CD14-positive monocyte (primary cell): ENCODE data around the gene CD302. TPM values are rescaled to one million over a fixed set of nuclear protein-coding genes. Genes with fewer than 3 reads are reported as not detected.
"Not testable (repeated sequence)": the region's sequence is repeated elsewhere in the genome, so short reads cannot be mapped to it uniquely, and the experiment has no call there.

Source experiments
- DNase-seq, 3 donors: peaks; one replicate each; pipeline ENCODE4 v3.0.0-alpha.2; 2011 to 2022
- H2AFZ ChIP-seq: 2 replicates; pipeline ENCODE4 v1.6.0; 2012; ENCODE audit warnings: mild to moderate bottlenecking, low read depth, low read length, inconsistent platforms; ENCODE audit not compliant: insufficient read depth, poor library complexity, severe bottlenecking
- H3K27ac ChIP-seq, 2 donors: 1 replicate in 1 of 2; 2 replicates in 1 of 2; pipeline ENCODE4 v1.5.1; 2012 to 2013; ENCODE audit warnings: low read length in 2 of 2, control low read depth in 1 of 2, inconsistent platforms in 1 of 2, low read depth in 1 of 2, mild to moderate bottlenecking in 1 of 2
- H3K27me3 ChIP-seq, 2 donors: one replicate each; pipeline versions ENCODE4 v1.6.0 to v1.6.1; 2011 to 2013; ENCODE audit warnings: low read length in 2 of 2; ENCODE audit not compliant: control insufficient read depth in 2 of 2, insufficient read depth in 2 of 2
- H3K36me3 ChIP-seq, 2 donors: replicated peaks in 1 of 2; 1 replicate in 1 of 2; 2 replicates in 1 of 2; pipeline versions ENCODE4 v1.5.1 to v1.6.1; 2012 to 2013; ENCODE audit warnings: low read length in 2 of 2, control low read depth in 1 of 2, inconsistent platforms in 1 of 2, mild to moderate bottlenecking in 1 of 2; ENCODE audit not compliant: insufficient read depth in 2 of 2, control insufficient read depth in 1 of 2
- H3K4me1 ChIP-seq, 2 donors: 1 replicate in 1 of 2; 2 replicates in 1 of 2; pipeline versions ENCODE4 v1.5.1 to v1.6.1; 2012 to 2013; ENCODE audit warnings: low read length in 2 of 2, control low read depth in 1 of 2, inconsistent platforms in 1 of 2, mild to moderate bottlenecking in 1 of 2, moderate library complexity in 1 of 2; ENCODE audit not compliant: insufficient read depth in 2 of 2, control insufficient read depth in 1 of 2
- H3K4me2 ChIP-seq: replicated peaks from 2 replicates; pipeline ENCODE3; 2012; ENCODE audit warnings: low read length, moderate library complexity, mild to moderate bottlenecking; ENCODE audit not compliant: poor library complexity, severe bottlenecking; ENCODE audit errors: extremely low read depth
- H3K4me3 ChIP-seq, 3 experiments: fragments of 200-600 bp in 1 of 3; sonication (generic) in 1 of 3; replicated peaks in 1 of 3; 1 replicate in 2 of 3; 2 replicates in 1 of 3; pipeline ENCODE4 v1.5.1; 2011 to 2013; ENCODE audit warnings: low read length in 3 of 3, mild to moderate bottlenecking in 3 of 3, control low read depth in 2 of 3, low read depth in 2 of 3, inconsistent platforms in 1 of 3, moderate library complexity in 1 of 3
- H3K79me2 ChIP-seq: 2 replicates; pipeline ENCODE4 v1.6.0; 2012; ENCODE audit warnings: mild to moderate bottlenecking, control low read depth, inconsistent platforms, low read length, moderate library complexity; ENCODE audit not compliant: insufficient read depth
- H3K9ac ChIP-seq: 2 replicates; pipeline ENCODE4 v1.6.0; 2017; ENCODE audit warnings: low read length, mild to moderate bottlenecking; ENCODE audit not compliant: insufficient read depth, poor library complexity, severe bottlenecking
- H3K9me3 ChIP-seq, 2 donors: replicated peaks in 1 of 2; 1 replicate in 1 of 2; 2 replicates in 1 of 2; pipeline versions ENCODE4 v1.5.1 to v1.6.1; 2012 to 2013; ENCODE audit warnings: low read length in 2 of 2, control low read depth in 1 of 2; ENCODE audit not compliant: control insufficient read depth in 1 of 2, insufficient read depth in 1 of 2
- H4K20me1 ChIP-seq: 2 replicates; pipeline ENCODE4 v1.6.0; 2012; ENCODE audit warnings: mild to moderate bottlenecking, low read length, control low read depth, moderate library complexity; ENCODE audit not compliant: insufficient read depth
- H3K27ac Mint-ChIP-seq, 7 donors: one replicate each; pipeline ENCODE4 v1.8.0; 2020; ENCODE audit warnings: mild to moderate bottlenecking in 7 of 7, mixed read lengths in 7 of 7, moderate library complexity in 6 of 7, inconsistent platforms in 2 of 7
- H3K27me3 Mint-ChIP-seq, 3 donors: one replicate each; pipeline ENCODE4 v1.8.0; 2021 to 2022; ENCODE audit warnings: low read depth in 3 of 3, mild to moderate bottlenecking in 3 of 3, mixed read lengths in 3 of 3, moderate library complexity in 3 of 3, inconsistent platforms in 1 of 3
- H3K36me3 Mint-ChIP-seq, 2 donors: one replicate each; pipeline ENCODE4 v1.8.0; 2020; ENCODE audit warnings: mixed read lengths in 2 of 2, inconsistent platforms in 1 of 2, mild to moderate bottlenecking in 1 of 2
- H3K4me1 Mint-ChIP-seq: one replicate; pipeline ENCODE4 v1.8.0; 2020; ENCODE audit warnings: mild to moderate bottlenecking, mixed read lengths
- H3K4me3 Mint-ChIP-seq, 2 donors: one replicate each; pipeline ENCODE4 v1.8.0; 2020; ENCODE audit warnings: mild to moderate bottlenecking in 2 of 2, mixed read lengths in 2 of 2, moderate library complexity in 1 of 2
- H3K9me3 Mint-ChIP-seq, 7 donors: one replicate each; pipeline ENCODE4 v1.8.0; 2020 to 2022; ENCODE audit warnings: mixed read lengths in 7 of 7, mild to moderate bottlenecking in 6 of 7, moderate library complexity in 6 of 7, inconsistent platforms in 2 of 7
- CTCF ChIP-seq: fragments of 200-600 bp; IDR thresholded peaks from one replicate; pipeline ENCODE4 v1.8.0; 2022; ENCODE audit warnings: antibody characterized with exemption, mild to moderate bottlenecking
- WGBS: methylation state at CpG from one replicate; pipeline ENCODE4 v1.1.5; 2013; ENCODE audit warnings: missing lambda C conversion rate; ENCODE audit not compliant: insufficient coverage; 5-methylcytosine and 5-hydroxymethylcytosine counted together
- intact Hi-C, 2 donors: fragments of 100-400 bp; cut with micrococcal nuclease; formaldehyde crosslinking; loops; one replicate each; pipeline versions ENCODE4 v1.15.0 to v1.15.1; 2023
- polyA plus RNA-seq, 3 donors: library from polyadenylated mRNA; depleted of rRNA in 1 of 3; unstranded in 2 of 3; stranded (reverse) in 1 of 3; fragments of 300-500 nt in 2 of 3; fragments of >200 nt in 1 of 3; fragmentation: Illumina TruSeq in 2 of 3; gene quantifications; 1 replicate in 2 of 3; 2 replicates in 1 of 3; pipeline ENCODE4 v1.2.3, GENCODE V29; 2012 to 2021

The CD302 gene
- polyA plus RNA-seq, 3 donors: 90.3 to 214 (median 146) TPM

- no peaks in the 10 kb centered on the region for H3K27me3 Mint-ChIP-seq
- no peak overlapping the region for H3K4me3 Mint-ChIP-seq
- Histone ChIP-seq H3K27ac (peak overlapping the region in 1 of 2 donors; percentile 46), H4K20me1 (peaks cover 81% of the 10 kb centered on the region), H3K4me2 (no peak overlapping the region), H3K9me3 (no peaks in the 10 kb centered on the region), H3K4me1 (no peaks in the 10 kb centered on the region), H3K4me3 (no peak overlapping the region), H3K36me3 (peaks cover 68 to 93% of the 10 kb centered on the region in 2 donors), H3K9ac (no peak overlapping the region), H2AFZ (no peak overlapping the region), H3K27me3 (no peaks in the 10 kb centered on the region), H3K79me2 (peaks cover 80% of the 10 kb centered on the region)
- H3K27ac Mint-ChIP-seq: no peak overlapping the region
- H3K36me3 Mint-ChIP-seq: peaks cover 63 to 78% of the 10 kb centered on the region in 2 donors
- H3K9me3 Mint-ChIP-seq: peaks cover 0 to 4% (median 0%) of the 10 kb centered on the region in 7 donors
- peaks cover 7% of the 10 kb centered on the region for H3K4me1 Mint-ChIP-seq
- TF ChIP-seq CTCF: no peak
- no peak for DNase-seq
- intact Hi-C loops: no loop called here
- 100% methylated on average over 7 of the region's 9 CpGs for WGBS
Measured at GRCh38 chr2:159748089-159748488, 49.9 kb downstream of the CD302 start.

- H2AFZ ChIP-seq, H3K4me3 ChIP-seq, H3K27ac ChIP-seq, H3K4me1 ChIP-seq, H3K27ac Mint-ChIP-seq, intact Hi-C loops, H3K9me3 ChIP-seq, H3K27me3 ChIP-seq, H3K27me3 Mint-ChIP-seq, H3K4me3 Mint-ChIP-seq, H3K4me2 ChIP-seq, H3K9ac ChIP-seq, DNase-seq, H3K9me3 Mint-ChIP-seq, H3K4me1 Mint-ChIP-seq: not testable (repeated sequence)
- Histone ChIP-seq H3K36me3 (peaks cover 57 to 96% of the 10 kb centered on the region in 2 donors), H3K79me2 (peaks cover 93% of the 10 kb centered on the region), H4K20me1 (peaks cover 95% of the 10 kb centered on the region)
- WGBS: 100% methylated on average over 5 of the region's 11 CpGs
- peaks cover 57 to 72% of the 10 kb centered on the region in 2 donors for H3K36me3 Mint-ChIP-seq
Measured at GRCh38 chr2:159745237-159745636, 52.8 kb downstream of the CD302 start.
